ENCODE data around the gene C6orf62.

Gene C6orf62

GRCh38 chr6:24683297-24684296, 35.4 kb downstream of the C6orf62 start:
- TF ChIP-seq, protein P1, sequence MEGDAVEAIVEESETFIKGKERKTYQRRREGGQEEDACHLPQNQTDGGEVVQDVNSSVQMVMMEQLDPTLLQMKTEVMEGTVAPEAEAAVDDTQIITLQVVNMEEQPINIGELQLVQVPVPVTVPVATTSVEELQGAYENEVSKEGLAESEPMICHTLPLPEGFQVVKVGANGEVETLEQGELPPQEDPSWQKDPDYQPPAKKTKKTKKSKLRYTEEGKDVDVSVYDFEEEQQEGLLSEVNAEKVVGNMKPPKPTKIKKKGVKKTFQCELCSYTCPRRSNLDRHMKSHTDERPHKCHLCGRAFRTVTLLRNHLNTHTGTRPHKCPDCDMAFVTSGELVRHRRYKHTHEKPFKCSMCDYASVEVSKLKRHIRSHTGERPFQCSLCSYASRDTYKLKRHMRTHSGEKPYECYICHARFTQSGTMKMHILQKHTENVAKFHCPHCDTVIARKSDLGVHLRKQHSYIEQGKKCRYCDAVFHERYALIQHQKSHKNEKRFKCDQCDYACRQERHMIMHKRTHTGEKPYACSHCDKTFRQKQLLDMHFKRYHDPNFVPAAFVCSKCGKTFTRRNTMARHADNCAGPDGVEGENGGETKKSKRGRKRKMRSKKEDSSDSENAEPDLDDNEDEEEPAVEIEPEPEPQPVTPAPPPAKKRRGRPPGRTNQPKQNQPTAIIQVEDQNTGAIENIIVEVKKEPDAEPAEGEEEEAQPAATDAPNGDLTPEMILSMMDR (IDR thresholded peaks at IDR 0.05): no peak

DNA sequence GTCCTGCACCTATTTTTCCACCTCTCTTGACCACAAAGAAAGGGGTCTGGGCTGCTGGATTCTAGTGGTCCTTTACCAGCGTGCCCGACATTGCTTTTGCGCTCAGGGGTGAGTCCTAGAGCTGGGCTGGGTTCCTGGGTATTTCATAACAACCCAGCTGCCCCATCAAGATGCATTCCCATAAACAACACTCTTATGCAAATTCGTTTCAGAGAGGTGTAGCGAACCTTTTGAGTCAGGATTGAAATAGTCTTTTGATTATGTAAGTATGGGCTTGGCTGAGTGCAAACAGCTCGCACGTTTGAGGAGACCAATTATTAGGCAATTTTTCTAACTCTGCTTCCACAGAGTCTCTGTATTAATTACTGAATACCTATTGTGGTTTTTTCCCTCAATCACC, 38.4 kb downstream of the C6orf62 start:
- TF ChIP-seq, protein P1 (IDR thresholded peaks at IDR 0.05): no peak

- TF ChIP-seq, protein P1 (IDR thresholded peaks at IDR 0.05): no peak
These were observed 45.3 kb downstream of the C6orf62 start for GRCh38 chr6:24673625-24674024.

- TF ChIP-seq, protein P1 (IDR thresholded peaks at IDR 0.05): no peak
These were observed 46.3 kb downstream of the C6orf62 start for GRCh38 chr6:24672620-24673182.

DNA sequence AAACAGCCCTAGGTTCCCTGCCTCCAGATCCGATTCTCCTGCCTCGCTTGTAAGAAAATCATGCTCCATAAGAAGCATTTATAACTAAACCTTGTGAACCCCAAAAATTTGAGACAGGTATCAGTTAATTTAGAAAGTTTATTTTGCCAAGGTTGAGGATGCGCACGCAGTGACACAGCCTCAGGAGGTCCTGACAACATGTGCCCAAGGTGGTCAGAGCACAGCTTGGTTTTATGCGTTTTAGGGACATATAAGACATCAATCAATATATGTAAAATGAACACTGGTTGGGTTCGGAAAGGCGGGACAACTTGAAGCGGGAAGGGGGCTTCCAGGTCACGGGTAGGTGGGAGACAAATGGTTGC, 50.0 kb downstream of the C6orf62 start:
- TF ChIP-seq, protein P1 (IDR thresholded peaks at IDR 0.05): no peak

DNA sequence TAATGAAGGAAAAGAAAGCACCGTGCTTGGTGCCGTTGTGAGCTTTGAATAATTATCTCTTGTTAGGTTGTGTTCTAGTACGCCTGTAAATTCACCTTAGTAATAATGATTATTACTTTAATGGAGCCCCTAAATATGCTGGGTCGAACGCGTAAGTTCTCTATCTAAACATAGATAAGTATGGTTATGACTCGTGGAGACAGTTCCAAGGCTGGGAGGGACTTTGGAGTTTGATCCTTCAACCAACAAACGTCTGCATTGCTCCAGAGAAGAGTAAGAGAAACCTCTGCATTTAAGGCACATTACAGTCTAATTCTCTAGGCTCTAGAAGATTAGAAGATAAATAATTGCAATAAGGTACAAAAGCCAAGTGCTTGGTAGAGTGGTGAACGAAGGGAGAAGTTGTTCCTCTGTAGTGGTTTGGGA, 51.6 kb downstream of the C6orf62 start:
- TF ChIP-seq, protein P1 (IDR thresholded peaks at IDR 0.05): no peak

DNA sequence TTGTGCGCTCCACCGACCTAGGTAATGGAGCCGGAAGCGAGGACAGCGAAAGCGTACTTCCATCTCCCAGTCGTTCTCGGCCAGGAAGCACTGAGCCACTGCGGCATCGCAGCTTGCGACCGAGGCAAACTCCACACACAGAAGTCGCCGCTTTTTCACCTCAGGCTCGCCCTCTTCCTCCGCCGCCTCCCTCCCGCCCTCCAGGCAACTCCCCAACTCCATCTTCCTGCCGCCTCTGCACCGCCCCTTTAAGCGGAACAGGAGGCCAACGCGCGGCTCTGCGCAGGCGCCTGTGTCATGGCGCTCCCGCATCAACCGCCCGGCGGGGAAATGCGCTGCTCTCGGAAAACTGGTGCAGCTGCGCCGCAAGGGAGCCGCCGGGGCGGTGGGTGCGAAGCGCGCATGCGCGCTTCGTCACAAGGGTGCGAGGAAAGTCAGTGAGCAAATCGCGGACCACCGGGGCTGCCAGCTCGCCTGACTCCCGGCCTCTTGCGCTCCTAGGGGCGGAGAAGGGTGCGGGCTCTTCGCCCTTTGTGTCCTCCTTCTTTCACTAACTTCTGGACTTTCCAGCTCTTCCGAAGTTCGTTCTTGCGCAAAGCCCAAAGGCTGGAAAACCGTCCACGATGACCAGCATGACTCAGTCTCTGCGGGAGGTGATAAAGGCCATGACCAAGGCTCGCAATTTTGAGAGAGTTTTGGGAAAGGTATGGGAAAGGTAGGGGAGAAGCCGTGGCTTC, 52.1 kb downstream of the C6orf62 start, which contains the start of the genes ACOT13 and TDP2:
Gene ACOT13, plus strand, starts transcription at position 437 of the 737 bp plus-strand sequence. Its CDS starts 187 bp downstream, at position 624.
Gene TDP2, minus strand, starts transcription at position 259 of the 737 bp plus-strand sequence. Its CDS starts 37 bp downstream, at position 222.
- TF ChIP-seq, protein P1 (IDR thresholded peaks at IDR 0.05): no peak
